Measurements from ENCODE around the gene HBEGF.

HBEGF gene

GRCh38 chr5:140365282-140365681 lies 18.9 kb upstream of the HBEGF start:
- DNase-seq (ENCODE audit: low spot score) = no peak
- TF ChIP-seq CTCF (IDR thresholded peaks at IDR 0.05; ENCODE audit: poor library complexity, severe bottlenecking) = no peak
- no peak overlapping the region for H3K27ac ChIP-seq (ENCODE audit: poor library complexity, severe bottlenecking)

GRCh38 chr5:140364472-140364765 lies 18.0 kb upstream of the HBEGF start:
- DNase-seq (ENCODE audit: low spot score) = no peak
- TF ChIP-seq CTCF (IDR thresholded peaks at IDR 0.05; ENCODE audit: poor library complexity, severe bottlenecking) = no peak
- H3K27me3 ChIP-seq (ENCODE audit: insufficient read depth, poor library complexity, severe bottlenecking) = no peaks in the 10 kb centered on the region
- H3K4me1 ChIP-seq (ENCODE audit: insufficient read depth, poor library complexity, severe bottlenecking) = no peaks in the 10 kb centered on the region
- no peaks in the 10 kb centered on the region for H3K36me3 ChIP-seq (ENCODE audit: low read depth)
- no peak overlapping the region for H3K27ac ChIP-seq (ENCODE audit: poor library complexity, severe bottlenecking)
- H3K4me3 ChIP-seq (ENCODE audit: severe bottlenecking) = no peak overlapping the region
- no peaks in the 10 kb centered on the region for H3K9me3 ChIP-seq (ENCODE audit: severe bottlenecking)
- no peak for ATAC-seq (ENCODE audit: low read depth)

More at GRCh38 chr5:140365282-140365681, 18.9 kb upstream of the HBEGF start:
- no peaks in the 10 kb centered on the region for H3K36me3 ChIP-seq (ENCODE audit: low read depth)
- H3K27me3 ChIP-seq (ENCODE audit: insufficient read depth, poor library complexity, severe bottlenecking) = no peaks in the 10 kb centered on the region
- no peaks in the 10 kb centered on the region for H3K4me1 ChIP-seq (ENCODE audit: insufficient read depth, poor library complexity, severe bottlenecking)
- peak; percentile 38 for ATAC-seq (ENCODE audit: low read depth)
- H3K4me3 ChIP-seq (ENCODE audit: severe bottlenecking) = no peak overlapping the region
- H3K9me3 ChIP-seq (ENCODE audit: severe bottlenecking) = no peaks in the 10 kb centered on the region

GRCh38 chr5:140363631-140364471 lies 17.4 kb upstream of the HBEGF start:
- H3K36me3 ChIP-seq (ENCODE audit: low read depth) = no peaks in the 10 kb centered on the region
- peak overlapping the region; percentile 19 for H3K4me3 ChIP-seq (ENCODE audit: severe bottlenecking)
- H3K27ac ChIP-seq (ENCODE audit: poor library complexity, severe bottlenecking) = no peak overlapping the region
- TF ChIP-seq CTCF (IDR thresholded peaks at IDR 0.05; ENCODE audit: poor library complexity, severe bottlenecking) = no peak
- ATAC-seq (ENCODE audit: low read depth) (no peak), DNase-seq (ENCODE audit: low spot score) (no peak)
- no peaks in the 10 kb centered on the region for H3K9me3 ChIP-seq (ENCODE audit: severe bottlenecking)
- H3K4me1 ChIP-seq (ENCODE audit: insufficient read depth, poor library complexity, severe bottlenecking) = no peaks in the 10 kb centered on the region
- H3K27me3 ChIP-seq (ENCODE audit: insufficient read depth, poor library complexity, severe bottlenecking) = no peaks in the 10 kb centered on the region

- ATAC-seq (ENCODE audit: low read depth) (peak; percentile 66), DNase-seq (ENCODE audit: low spot score) (no peak)
- Histone ChIP-seq H3K9me3 (ENCODE audit: severe bottlenecking) (no peaks in the 10 kb centered on the region), H3K36me3 (ENCODE audit: low read depth) (no peaks in the 10 kb centered on the region), H3K27me3 (ENCODE audit: insufficient read depth, poor library complexity, severe bottlenecking) (no peaks in the 10 kb centered on the region), H3K27ac (ENCODE audit: poor library complexity, severe bottlenecking) (no peak overlapping the region), H3K4me3 (ENCODE audit: severe bottlenecking) (peak overlapping the region; percentile 19), H3K4me1 (ENCODE audit: insufficient read depth, poor library complexity, severe bottlenecking) (no peaks in the 10 kb centered on the region)
- TF ChIP-seq CTCF (IDR thresholded peaks at IDR 0.05; ENCODE audit: poor library complexity, severe bottlenecking) = peak; percentile 98
Observed at GRCh38 chr5:140362875-140363630, 16.6 kb upstream of the HBEGF start.
